GM12865 (cell line): ENCODE measurements around the gene LUC7L3.

ENCODE experiments used
- DNase-seq: peaks from one replicate; pipeline ENCODE4 v3.0.0; 2010; ENCODE audit warnings: low read depth
- H3K4me3 ChIP-seq: 2 replicates; pipeline ENCODE4 v1.5.1; 2011; ENCODE audit warnings: mild to moderate bottlenecking, low read depth, low read length, control low read depth
- CTCF ChIP-seq: IDR thresholded peaks from 2 replicates; pipeline ENCODE4 v1.5.1; 2011; ENCODE audit warnings: low read length, control low read depth, low read depth, inconsistent platforms; ENCODE audit not compliant: insufficient read depth; ENCODE audit errors: missing control alignments

LUC7L3 gene

GRCh38 chr17:50745631-50746030 is 26.2 kb downstream of the LUC7L3 start:
- no peak for DNase-seq
- no peak for TF ChIP-seq CTCF
- no peak overlapping the region for H3K4me3 ChIP-seq

- H3K4me3 ChIP-seq, result no peak overlapping the region
- TF ChIP-seq CTCF, result no peak
- DNase-seq, result no peak
Observed at GRCh38 chr17:50749245-50749644, 29.8 kb downstream of the LUC7L3 start.

GRCh38 chr17:50754521-50754920 is 35.1 kb downstream of the LUC7L3 start:
- no peak overlapping the region for H3K4me3 ChIP-seq
- no peak for TF ChIP-seq CTCF
- no peak for DNase-seq

GRCh38 chr17:50758524-50758923 is 39.1 kb downstream of the LUC7L3 start:
- DNase-seq, result no peak
- no peak for TF ChIP-seq CTCF
- no peak overlapping the region for H3K4me3 ChIP-seq

GRCh38 chr17:50758989-50759544 is 39.7 kb downstream of the LUC7L3 start:
- TF ChIP-seq CTCF, result no peak
- DNase-seq, result no peak
- no peak overlapping the region for H3K4me3 ChIP-seq

GRCh38 chr17:50762177-50762576 is 42.8 kb downstream of the LUC7L3 start:
- DNase-seq, result no peak
- H3K4me3 ChIP-seq, result no peak overlapping the region
- no peak for TF ChIP-seq CTCF
